HCT116 (cell line): ENCODE data around the gene TMTC2. TPM values are rescaled to one million over a fixed set of nuclear protein-coding genes. Genes with fewer than 3 reads are reported as not detected.

ENCODE experiments used
- ATAC-seq: fragments of 200-7000 bp; cut with Tn5 transposase; 2 replicates; pipeline ENCODE4 v1.9.1; 2020; ENCODE audit warnings: mild to moderate bottlenecking, moderate library complexity
- BruUV-seq: library from RNA; stranded (reverse); fragments of 400-500 nt; replicated peaks from 2 replicates; lab custom pipeline; 2021; lab: Mats Ljungman, UMichigan
- CTCF ChIA-PET: fragments of 300-600 bp; sonication (Branson Sonifier 250); formaldehyde crosslinking; loops from one replicate; lab custom pipeline; 2021; ENCODE audit warnings: antibody characterized with exemption; lab: Charles Lee
- POLR2A ChIA-PET: fragments of 300-600, 350-600 bp; sonication (Branson Sonifier 250); formaldehyde crosslinking; loops from one replicate; lab custom pipeline; 2021; ENCODE audit warnings: antibody characterized with exemption; lab: Charles Lee
- RAD21 ChIA-PET, 2 experiments: fragments of 300-600 bp; sonication (Branson Sonifier 250); formaldehyde crosslinking; loops; one replicate each; lab custom pipeline; 2023; ENCODE audit warnings: low total read pairs in 2 of 2; ENCODE audit not compliant: uncharacterized antibody in 2 of 2, unreplicated experiment in 2 of 2, low non-redundant PET in 1 of 2; lab: Charles Lee
- DNase-seq: peaks from one replicate; pipeline ENCODE4 v3.0.0-alpha.2; 2010; ENCODE audit warnings: low read depth, low spot score
- H2AFZ ChIP-seq: fragments of 200-600 bp; shearing (Covaris generic), sonication (generic); 2 replicates; pipeline ENCODE4 v1.6.1; 2017; ENCODE audit warnings: low read depth, mixed run types, mixed read lengths, antibody characterized with exemption, low read length; ENCODE audit not compliant: poor library complexity, severe bottlenecking
- H3K27ac ChIP-seq: 2 replicates; pipeline ENCODE4 v1.5.1; 2012; ENCODE audit warnings: low read depth, low read length
- H3K27me3 ChIP-seq: fragments of 200-600 bp; sonication (generic); 2 replicates; pipeline ENCODE4 v1.6.1; 2016; ENCODE audit warnings: mixed run types, low read length, mixed read lengths; ENCODE audit not compliant: insufficient read depth
- H3K36me3 ChIP-seq, 2 experiments: fragments of 200-500 bp in 1 of 2; fragments of 200-600 bp in 1 of 2; sonication (Bioruptor generic) in 1 of 2; sonication (generic) in 1 of 2; 2 replicates each; pipeline versions ENCODE4 v1.5.1 to v1.6.1; 2014 to 2016; ENCODE audit warnings: low read length in 2 of 2, inconsistent platforms in 1 of 2, mixed read lengths in 1 of 2, mixed run types in 1 of 2; ENCODE audit not compliant: insufficient read depth in 2 of 2, control insufficient read depth in 1 of 2
- H3K4me1 ChIP-seq, 2 experiments: fragments of 200-600 bp in 1 of 2; sonication (generic) in 1 of 2; 2 replicates each; pipeline versions ENCODE4 v1.5.1 to v1.6.1; 2012 to 2017; ENCODE audit warnings: low read length in 2 of 2, inconsistent platforms in 1 of 2, mild to moderate bottlenecking in 1 of 2, mixed read lengths in 1 of 2, mixed run types in 1 of 2, moderate library complexity in 1 of 2; ENCODE audit not compliant: insufficient read depth in 2 of 2, control insufficient read depth in 1 of 2
- H3K4me2 ChIP-seq: fragments of 200-600 bp; sonication (generic); 2 replicates; pipeline ENCODE4 v1.6.1; 2017; ENCODE audit warnings: mixed run types, low read length, mixed read lengths
- H3K4me3 ChIP-seq, 2 experiments: fragments of 200-600 bp in 1 of 2; sonication (generic) in 1 of 2; replicated peaks in 1 of 2; 2 replicates each; pipeline ENCODE4 v1.5.1; 2011 to 2016; ENCODE audit warnings: low read length in 2 of 2, control low read depth in 1 of 2, low read depth in 1 of 2, mild to moderate bottlenecking in 1 of 2, mixed read lengths in 1 of 2, mixed run types in 1 of 2
- H3K79me2 ChIP-seq: fragments of 200-600 bp; sonication (generic); 2 replicates; pipeline ENCODE4 v1.6.1; 2017; ENCODE audit warnings: mild to moderate bottlenecking, mixed run types, low read length, moderate library complexity, mixed read lengths; ENCODE audit not compliant: insufficient read depth
- H3K9ac ChIP-seq: fragments of 200-600 bp; sonication (generic); 2 replicates; pipeline ENCODE4 v1.6.1; 2016; ENCODE audit warnings: low read length, mixed read lengths
- H3K9me2 ChIP-seq: fragments of 200-600 bp; sonication (generic), shearing (Covaris generic); 2 replicates; pipeline ENCODE4 v1.6.1; 2017; ENCODE audit warnings: mixed run types, mild to moderate bottlenecking, moderate library complexity; ENCODE audit not compliant: insufficient read depth
- H3K9me3 ChIP-seq, 2 experiments: fragments of 200-500 bp in 1 of 2; fragments of 200-600 bp in 1 of 2; sonication (Bioruptor generic) in 1 of 2; sonication (generic) in 1 of 2; 2 replicates each; pipeline ENCODE4 v1.6.1; 2014 to 2017; ENCODE audit warnings: low read length in 2 of 2, mixed read lengths in 2 of 2, inconsistent platforms in 1 of 2, low read depth in 1 of 2, mild to moderate bottlenecking in 1 of 2, mixed run types in 1 of 2, moderate library complexity in 1 of 2; ENCODE audit not compliant: control insufficient read depth in 1 of 2, insufficient read depth in 1 of 2
- H4K20me1 ChIP-seq: fragments of 200-600 bp; sonication (generic), shearing (Covaris generic); 2 replicates; pipeline ENCODE4 v1.6.1; 2017; ENCODE audit warnings: mixed run types, mild to moderate bottlenecking, moderate library complexity; ENCODE audit not compliant: insufficient read depth
- CBX3 ChIP-seq: IDR thresholded peaks from 2 replicates; pipeline ENCODE4 v1.6.1; 2012; ENCODE audit warnings: low read depth
- CEBPB ChIP-seq: IDR thresholded peaks from 2 replicates; pipeline ENCODE4 v1.6.1; 2012; ENCODE audit warnings: low read depth
- EGR1 ChIP-seq: IDR thresholded peaks from 2 replicates; pipeline ENCODE4 v1.6.1; 2012; ENCODE audit warnings: low read depth
- ELF1 ChIP-seq: IDR thresholded peaks from 2 replicates; pipeline ENCODE4 v1.6.1; 2012; ENCODE audit warnings: low read depth, borderline replicate concordance
- EZH2 ChIP-seq: fragments of 200-600 bp; sonication (generic); IDR thresholded peaks from 2 replicates; pipeline ENCODE4 v1.6.1; 2017; ENCODE audit warnings: antibody characterized with exemption, mixed run types
- FOSL1 ChIP-seq: IDR thresholded peaks from 2 replicates; pipeline ENCODE4 v1.6.1; 2012; ENCODE audit warnings: low read depth
- JUND ChIP-seq: IDR thresholded peaks from 2 replicates; pipeline ENCODE4 v1.6.1; 2012
- POLR2AphosphoS5 ChIP-seq: IDR thresholded peaks from 2 replicates; pipeline ENCODE4 v1.6.1; 2011; ENCODE audit warnings: mild to moderate bottlenecking, low read depth, low read length, moderate library complexity
- SIN3A ChIP-seq: IDR thresholded peaks from 2 replicates; pipeline ENCODE4 v1.6.1; 2012; ENCODE audit warnings: low read depth
- SP1 ChIP-seq: IDR thresholded peaks from 2 replicates; pipeline ENCODE4 v1.6.1; 2012; ENCODE audit warnings: low read depth
- SRF ChIP-seq: IDR thresholded peaks from 2 replicates; pipeline ENCODE4 v1.6.1; 2012; ENCODE audit warnings: low read depth
- TCF7L2 ChIP-seq: IDR thresholded peaks from 2 replicates; pipeline ENCODE4 v1.7.0; 2011; ENCODE audit warnings: borderline replicate concordance, inconsistent platforms; ENCODE audit not compliant: insufficient read depth, insufficient read length; ENCODE audit errors: extremely low read depth
- YY1 ChIP-seq: IDR thresholded peaks from 2 replicates; pipeline ENCODE4 v1.6.1; 2011; ENCODE audit warnings: low read length, low read depth, moderate library complexity, mild to moderate bottlenecking; ENCODE audit not compliant: insufficient replicate concordance; ENCODE audit errors: extremely low read depth
- ZFX ChIP-seq: fragments of 450-650 bp; IDR thresholded peaks from 2 replicates; pipeline ENCODE4 v1.6.1; 2017
- intact Hi-C: fragments of 100-400 bp; cut with micrococcal nuclease; formaldehyde crosslinking; loops from 2 replicates; pipeline ENCODE4 v1.10.0; 2022
- total RNA-seq: library from RNA; stranded (reverse); gene quantifications from one replicate; pipeline ENCODE4 v1.2.1, GENCODE V29; 2021; ENCODE audit not compliant: unreplicated experiment
- TF ChIP-seq, protein P1 (sequence below): IDR thresholded peaks from 2 replicates; pipeline ENCODE4 v1.6.1; 2012
- TF ChIP-seq, protein P2 (sequence below), 3 experiments: fragments of 200-600 bp in 1 of 3; sonication (generic) in 1 of 3; IDR thresholded peaks in 2 of 3; conservative IDR thresholded peaks in 1 of 3; 2 replicates each; pipeline ENCODE4 v1.5.1; 2012 to 2017; ENCODE audit warnings: low read depth in 2 of 3, low read length in 2 of 3, antibody characterized with exemption in 1 of 3, borderline replicate concordance in 1 of 3, control low read depth in 1 of 3, mild to moderate bottlenecking in 1 of 3, mixed read lengths in 1 of 3, mixed run types in 1 of 3, moderate library complexity in 1 of 3; ENCODE audit not compliant: insufficient read depth in 1 of 3
- TF ChIP-seq, protein P3 (sequence below): IDR thresholded peaks from 2 replicates; pipeline ENCODE4 v1.6.1; 2012

TMTC2 gene
- total RNA-seq, 1 experiment from 2014 or later, result 11.5 TPM

DNA sequence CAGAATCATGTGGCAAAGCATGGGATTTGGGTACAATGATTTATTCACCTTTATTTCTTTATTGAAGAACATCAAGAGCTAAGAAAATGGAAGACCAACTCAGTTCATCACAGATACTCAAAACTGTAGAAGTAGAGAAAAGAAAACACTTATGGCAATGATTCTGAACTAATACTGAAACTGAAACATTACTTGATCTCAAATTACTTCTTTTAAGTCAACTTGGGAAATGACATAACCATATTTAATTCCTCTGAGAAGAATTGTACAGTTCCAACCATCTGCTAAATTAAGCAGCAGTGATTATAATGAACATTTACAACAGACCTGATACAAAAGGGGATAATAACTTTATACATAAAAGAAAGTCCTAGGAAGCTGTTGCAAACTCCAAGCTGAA is 466.5 kb downstream of the TMTC2 start:
- Histone ChIP-seq H3K9me3 (no peaks in the 10 kb centered on the region), H3K27ac (no peak overlapping the region), H4K20me1 (no peaks in the 10 kb centered on the region), H3K4me2 (no peak overlapping the region), H3K4me1 (no peaks in the 10 kb centered on the region), H2AFZ (no peak overlapping the region), H3K36me3 (no peaks in the 10 kb centered on the region), H3K9me2 (no peaks in the 10 kb centered on the region)
- intact Hi-C loops, result no loop called here
- ATAC-seq (no peak), DNase-seq (no peak)
- POLR2A ChIA-PET, result no interaction called here
- no TSS peak for BruUV-seq
- CTCF ChIA-PET, result no interaction called here
- RAD21 ChIA-PET, result no interaction called here
- no peak for TF ChIP-seq SRF
- no peak for TF ChIP-seq ZFX
- no peak for TF ChIP-seq YY1
- no peak for TF ChIP-seq POLR2AphosphoS5
- TF ChIP-seq, protein P1, sequence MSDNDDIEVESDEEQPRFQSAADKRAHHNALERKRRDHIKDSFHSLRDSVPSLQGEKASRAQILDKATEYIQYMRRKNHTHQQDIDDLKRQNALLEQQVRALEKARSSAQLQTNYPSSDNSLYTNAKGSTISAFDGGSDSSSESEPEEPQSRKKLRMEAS, result no peak
- TF ChIP-seq, protein P2, sequence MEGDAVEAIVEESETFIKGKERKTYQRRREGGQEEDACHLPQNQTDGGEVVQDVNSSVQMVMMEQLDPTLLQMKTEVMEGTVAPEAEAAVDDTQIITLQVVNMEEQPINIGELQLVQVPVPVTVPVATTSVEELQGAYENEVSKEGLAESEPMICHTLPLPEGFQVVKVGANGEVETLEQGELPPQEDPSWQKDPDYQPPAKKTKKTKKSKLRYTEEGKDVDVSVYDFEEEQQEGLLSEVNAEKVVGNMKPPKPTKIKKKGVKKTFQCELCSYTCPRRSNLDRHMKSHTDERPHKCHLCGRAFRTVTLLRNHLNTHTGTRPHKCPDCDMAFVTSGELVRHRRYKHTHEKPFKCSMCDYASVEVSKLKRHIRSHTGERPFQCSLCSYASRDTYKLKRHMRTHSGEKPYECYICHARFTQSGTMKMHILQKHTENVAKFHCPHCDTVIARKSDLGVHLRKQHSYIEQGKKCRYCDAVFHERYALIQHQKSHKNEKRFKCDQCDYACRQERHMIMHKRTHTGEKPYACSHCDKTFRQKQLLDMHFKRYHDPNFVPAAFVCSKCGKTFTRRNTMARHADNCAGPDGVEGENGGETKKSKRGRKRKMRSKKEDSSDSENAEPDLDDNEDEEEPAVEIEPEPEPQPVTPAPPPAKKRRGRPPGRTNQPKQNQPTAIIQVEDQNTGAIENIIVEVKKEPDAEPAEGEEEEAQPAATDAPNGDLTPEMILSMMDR (IDR thresholded peaks at IDR 0.05 in 2 of 3, conservative IDR thresholded peaks at IDR 0.05 in 1 of 3; ENCODE audit: borderline replicate concordance in 1 of 3, insufficient read depth in 1 of 3, low read depth in 2 of 3, low read length in 2 of 3), result no peak
- TF ChIP-seq, protein P3, sequence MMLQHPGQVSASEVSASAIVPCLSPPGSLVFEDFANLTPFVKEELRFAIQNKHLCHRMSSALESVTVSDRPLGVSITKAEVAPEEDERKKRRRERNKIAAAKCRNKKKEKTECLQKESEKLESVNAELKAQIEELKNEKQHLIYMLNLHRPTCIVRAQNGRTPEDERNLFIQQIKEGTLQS, result no peak
- TF ChIP-seq FOSL1, result no peak
- TF ChIP-seq TCF7L2, result no peak
- no peak for TF ChIP-seq EZH2
- no peak for TF ChIP-seq EGR1
- TF ChIP-seq CBX3, result no peak
- no peak for TF ChIP-seq SIN3A
- TF ChIP-seq SP1, result no peak
- TF ChIP-seq ELF1, result no peak
- TF ChIP-seq CEBPB, result no peak
- TF ChIP-seq JUND, result no peak
- TF ChIP-seq, all 23 proteins: peak for 0
- Histone ChIP-seq H3K4me3 (no peak overlapping the region), H3K27me3 (no peaks in the 10 kb centered on the region), H3K9ac (no peak overlapping the region), H3K79me2 (no peaks in the 10 kb centered on the region)
